Muscle of back (tissue), 11 donors: Measurements from ENCODE around the gene PPP2R2B. TPM values are rescaled to one million over a fixed set of nuclear protein-coding genes. Genes with fewer than 3 reads are reported as not detected.
A peak's percentile ranks its signal among the peaks of the same experiment; 100 is the strongest.

ENCODE experiments used
- DNase-seq, 3 donors: peaks; one replicate each; pipeline versions ENCODE4 v3.0.0 to v3.0.0-alpha.2; 2013
- polyA plus RNA-seq, 10 donors: library from polyadenylated mRNA; unstranded; fragments of 120-200 nt; gene quantifications; one replicate each; pipeline ENCODE4 v1.2.1, GENCODE V29; 2013; ENCODE audit not compliant: insufficient read length in 10 of 10

PPP2R2B gene
- polyA plus RNA-seq, 10 donors: 0.83 to 6.8 (median 3.2) TPM

DNA sequence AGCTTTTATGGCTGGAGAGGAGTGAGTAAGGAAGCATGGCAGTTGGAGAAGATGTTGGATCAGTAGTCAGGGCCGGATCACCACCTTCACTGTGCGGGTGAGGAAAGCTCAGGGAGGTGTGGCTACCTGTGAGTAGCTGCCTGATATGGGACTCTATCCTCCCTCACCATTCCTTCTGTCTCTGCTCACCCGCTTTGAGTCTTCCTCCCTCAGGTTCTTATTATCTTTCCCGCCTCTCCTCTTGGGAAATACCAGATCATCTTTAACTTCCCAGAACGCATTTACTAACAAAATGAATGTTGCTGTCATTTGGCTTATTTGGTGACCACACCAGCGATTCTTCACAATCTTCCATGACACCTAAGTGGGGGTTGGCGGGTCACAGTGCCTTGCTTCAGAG, 221.9 kb downstream of the PPP2R2B start:
- DNase-seq: no peak

DNA sequence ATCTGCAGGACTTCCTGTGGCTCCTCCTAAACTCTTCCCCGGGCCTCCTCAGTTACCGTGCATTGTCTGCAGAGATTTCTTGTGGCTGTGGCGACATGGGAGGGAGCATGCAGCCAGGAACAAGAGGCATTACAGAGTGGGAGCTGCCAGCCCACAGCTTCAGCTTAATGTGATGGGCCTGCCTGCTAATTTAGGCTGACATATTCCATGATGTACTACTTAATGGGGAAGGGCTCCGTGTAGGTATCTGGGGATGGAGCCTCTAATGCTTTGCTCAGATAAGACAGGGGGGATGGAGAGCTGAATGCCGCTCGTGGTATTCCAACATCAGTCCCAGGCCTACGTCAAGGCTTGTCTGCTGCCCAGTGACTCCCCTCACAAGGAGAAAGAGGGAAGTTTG, 225.0 kb downstream of the PPP2R2B start:
- DNase-seq: no peak

DNA sequence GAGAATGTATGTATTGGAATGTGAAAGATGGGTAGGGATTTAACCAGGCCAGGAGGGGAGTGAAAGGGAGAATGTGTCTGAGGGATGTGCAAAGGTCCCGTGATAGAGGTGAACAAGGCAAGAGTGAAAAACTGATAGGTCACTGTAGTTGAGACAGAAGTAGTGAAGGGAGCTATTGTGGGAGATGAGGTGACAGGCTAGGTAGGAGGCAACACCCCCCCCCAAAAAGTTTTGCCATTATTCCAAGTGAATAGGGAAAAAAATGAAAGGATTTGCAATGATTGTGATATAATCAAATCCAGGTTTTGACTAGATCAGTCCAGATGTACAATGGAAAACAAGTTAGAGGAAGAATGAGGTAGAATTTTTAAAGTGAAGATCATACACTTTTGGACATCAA, 226.0 kb downstream of the PPP2R2B start:
- DNase-seq: no peak

DNA sequence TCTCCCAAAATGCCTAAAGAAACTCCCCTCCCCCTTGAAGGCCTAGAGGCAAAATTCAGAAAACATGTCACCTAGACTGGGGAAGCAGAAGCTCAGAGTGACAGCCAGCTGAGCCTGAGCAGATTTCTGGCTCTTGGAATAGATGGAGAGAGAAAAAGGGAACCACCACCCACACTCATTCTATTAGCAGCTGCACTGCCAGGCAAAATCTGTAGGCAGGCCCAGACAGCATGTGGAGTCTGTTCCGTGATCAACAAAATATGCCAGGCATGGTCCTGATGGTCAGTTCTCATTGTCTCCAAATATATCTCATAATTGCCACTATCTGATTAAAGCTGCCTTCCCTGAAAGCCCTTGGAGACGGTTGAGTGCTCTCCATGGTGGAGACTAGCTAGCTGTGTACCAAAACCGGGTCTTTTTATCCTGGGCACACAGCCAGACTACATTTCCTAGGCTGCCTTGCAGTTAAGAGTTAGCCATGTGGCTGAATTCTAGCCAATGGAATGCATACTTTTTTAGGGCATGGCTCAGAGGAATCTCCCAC, 230.8 kb downstream of the PPP2R2B start:
- DNase-seq: no peak

DNA sequence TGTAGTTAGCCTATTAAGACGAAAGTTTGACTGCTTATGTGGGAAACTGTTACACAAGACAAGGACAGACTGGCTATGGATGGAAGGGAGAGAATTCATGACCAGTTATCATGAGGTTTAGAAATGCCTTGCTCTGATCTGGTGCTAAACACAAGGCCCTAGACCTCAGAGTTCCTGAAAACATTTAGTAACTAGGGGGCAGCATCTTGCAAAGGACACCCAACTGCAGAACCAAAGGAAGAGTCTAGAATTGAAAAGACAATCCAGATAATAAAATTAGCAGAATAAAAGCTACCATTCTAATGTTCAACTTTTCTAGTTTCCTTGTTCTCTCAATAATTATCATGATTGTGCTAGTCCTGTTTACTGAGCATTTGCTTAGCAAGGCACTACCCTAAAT, 232.1 kb downstream of the PPP2R2B start:
- DNase-seq: no peak

DNA sequence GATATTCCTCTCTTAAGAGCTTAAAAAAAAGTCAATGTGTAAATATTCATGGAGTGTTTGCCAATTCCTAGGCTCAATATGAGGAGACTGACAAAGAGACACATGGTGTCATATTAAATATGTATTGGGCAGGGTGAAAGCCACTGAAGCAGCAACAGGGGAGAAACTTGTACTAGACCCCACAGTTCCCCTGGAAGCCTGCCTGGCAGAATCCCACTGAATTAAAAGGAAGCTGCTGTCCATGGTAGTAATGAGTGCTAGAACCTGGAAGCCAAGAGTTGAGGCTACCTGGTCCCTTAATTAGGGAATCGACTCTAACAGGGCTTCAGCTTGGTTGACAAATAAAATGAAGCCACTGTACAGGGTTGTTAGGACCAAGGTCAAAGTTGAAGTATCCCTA, 233.2 kb downstream of the PPP2R2B start:
- no peak for DNase-seq

DNA sequence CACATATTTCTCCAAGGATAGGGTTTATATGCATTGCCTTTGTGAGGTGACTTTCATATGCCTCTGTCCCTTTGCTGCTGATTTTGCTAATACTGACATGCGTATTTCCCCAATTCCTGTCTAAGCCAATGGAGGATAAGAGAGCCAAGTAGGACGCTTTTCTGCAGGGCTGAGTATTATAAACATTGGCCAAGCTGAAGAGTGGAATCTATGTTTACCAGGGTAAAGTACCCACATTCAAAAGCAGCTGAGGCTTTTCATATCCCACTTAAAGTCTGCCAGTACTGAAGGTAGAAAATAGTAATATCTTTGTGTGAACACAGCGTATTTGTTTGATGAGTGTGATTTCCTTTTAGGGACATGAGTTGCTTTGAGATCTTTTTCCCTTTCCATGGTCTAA, 233.7 kb downstream of the PPP2R2B start:
- no peak for DNase-seq

DNA sequence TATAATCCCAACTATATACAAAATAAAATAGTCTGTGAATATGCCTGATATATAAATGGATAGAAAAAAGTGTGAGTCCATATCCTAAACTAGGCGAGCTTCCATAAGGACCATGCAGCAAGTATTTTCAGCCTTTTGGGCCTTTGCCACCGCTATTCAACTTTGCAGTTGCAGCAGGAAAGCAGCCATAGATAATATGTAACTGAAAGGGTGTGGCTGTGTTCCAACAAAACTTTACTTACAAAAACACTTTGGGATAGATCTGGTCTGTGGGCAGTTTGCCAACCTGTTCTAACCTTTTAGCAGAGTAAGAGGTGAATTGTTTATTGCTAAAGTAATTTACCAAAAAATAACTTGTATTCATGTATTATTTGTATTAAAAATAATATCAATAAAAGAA, 234.8 kb downstream of the PPP2R2B start:
- peak in 1 of 3 donors; percentile 26 for DNase-seq

DNA sequence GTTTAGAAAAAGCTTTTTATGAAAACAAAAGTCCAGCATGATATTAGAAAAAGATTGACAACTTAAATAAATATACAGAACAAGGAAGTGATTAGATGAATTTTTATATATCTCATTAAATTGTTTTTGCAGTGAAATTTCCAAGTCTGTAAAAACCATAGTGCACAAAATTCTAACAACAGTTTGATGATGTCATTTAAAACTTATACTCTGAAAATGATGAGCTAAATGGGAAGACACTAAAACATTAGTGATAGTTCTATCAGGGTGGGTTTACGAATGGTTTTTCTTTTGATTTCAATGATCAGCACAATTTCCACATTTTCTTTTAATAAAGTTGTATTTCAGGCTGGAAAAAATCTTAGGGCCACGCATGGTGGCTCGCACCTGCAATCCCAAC, 236.1 kb downstream of the PPP2R2B start:
- no peak for DNase-seq

DNA sequence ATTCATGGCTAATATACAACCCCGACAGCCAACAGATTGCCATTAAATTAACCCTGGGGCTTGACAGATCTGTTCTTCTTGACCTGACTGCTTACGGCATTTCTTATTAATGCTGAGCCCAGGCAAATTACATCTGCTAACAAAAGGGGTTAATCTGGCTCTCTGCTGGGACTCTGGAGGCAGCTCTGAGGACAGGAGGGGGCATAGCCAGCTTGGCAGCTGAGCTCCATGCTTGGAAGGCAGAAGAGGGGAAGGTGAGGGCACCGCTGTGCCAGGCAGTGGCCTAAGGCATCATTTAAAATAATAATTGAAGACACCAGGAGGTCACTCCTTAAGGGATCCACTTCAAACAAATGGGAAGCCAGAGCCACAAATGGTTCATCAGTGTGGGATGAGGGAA, 236.6 kb downstream of the PPP2R2B start:
- DNase-seq: no peak

DNA sequence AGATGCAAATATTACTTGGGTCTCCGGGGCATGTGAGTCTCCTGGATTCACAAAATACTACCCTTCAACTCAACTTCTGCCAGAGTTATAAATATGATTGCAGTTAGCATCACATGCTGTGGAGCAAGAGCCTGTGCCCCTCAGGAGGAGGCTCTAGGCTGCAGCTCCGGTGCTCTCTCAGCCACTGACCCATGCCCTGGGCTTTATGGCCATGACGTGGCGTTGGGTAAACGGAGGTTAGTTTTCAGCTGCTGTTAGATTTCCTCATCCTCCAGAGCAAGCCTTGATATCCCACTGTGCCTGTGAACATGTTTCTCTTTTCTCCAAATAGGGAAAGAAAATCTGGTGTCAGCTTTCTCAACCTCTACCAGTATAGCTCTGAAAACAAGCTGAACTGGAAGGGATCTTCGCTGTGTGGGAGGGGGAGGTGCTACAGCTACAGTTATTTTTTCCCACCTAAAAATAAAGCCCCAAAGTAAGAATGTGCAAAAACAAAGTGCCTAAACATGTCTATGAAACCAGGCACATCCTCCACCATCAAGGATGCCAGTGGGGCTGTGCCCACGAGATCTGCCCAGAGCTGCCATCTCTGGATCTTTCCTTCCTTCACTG, 238.2 kb downstream of the PPP2R2B start:
- DNase-seq: no peak

DNA sequence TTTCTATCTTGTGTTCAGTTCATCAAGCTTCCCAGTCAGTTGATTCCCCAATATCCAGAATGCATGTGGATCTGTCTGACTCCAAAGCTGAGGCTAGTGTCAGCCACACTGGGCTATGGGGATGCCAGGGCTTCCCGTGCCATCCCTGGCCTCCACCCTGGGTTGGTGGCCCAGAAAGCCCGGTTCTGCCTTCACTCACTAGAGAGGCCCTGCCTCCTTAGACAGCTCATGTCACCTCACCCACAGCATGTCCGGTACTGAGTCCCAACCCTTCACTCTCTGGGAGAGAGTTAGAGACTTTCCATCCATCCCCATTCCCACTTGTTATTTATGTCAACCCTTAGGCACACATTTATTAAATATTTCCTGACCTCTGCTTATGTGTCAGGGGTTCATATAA, 243.1 kb downstream of the PPP2R2B start:
- no peak for DNase-seq

DNA sequence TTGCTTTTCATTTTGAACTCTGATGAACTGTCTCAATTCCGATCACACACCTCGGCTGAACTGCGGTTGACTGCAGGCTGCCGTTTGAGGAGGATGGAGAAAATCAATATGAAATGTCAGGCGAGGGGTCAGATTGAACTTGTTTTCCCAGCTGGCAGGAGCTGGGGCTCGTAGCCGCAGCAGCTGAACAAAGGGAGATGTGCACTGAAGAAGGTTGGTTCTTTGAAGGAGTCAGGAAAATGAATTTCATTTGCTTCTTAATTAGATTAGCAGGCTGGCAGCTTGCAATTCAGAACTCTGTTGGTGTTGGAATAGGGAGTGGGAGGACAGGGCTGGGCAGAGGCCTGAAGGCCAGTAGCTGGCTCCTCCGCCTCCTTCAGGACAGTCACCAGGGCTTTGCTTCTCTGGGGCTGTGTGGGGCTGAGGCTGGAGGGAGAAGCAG, 245.2 kb downstream of the PPP2R2B start:
- DNase-seq: no peak

DNA sequence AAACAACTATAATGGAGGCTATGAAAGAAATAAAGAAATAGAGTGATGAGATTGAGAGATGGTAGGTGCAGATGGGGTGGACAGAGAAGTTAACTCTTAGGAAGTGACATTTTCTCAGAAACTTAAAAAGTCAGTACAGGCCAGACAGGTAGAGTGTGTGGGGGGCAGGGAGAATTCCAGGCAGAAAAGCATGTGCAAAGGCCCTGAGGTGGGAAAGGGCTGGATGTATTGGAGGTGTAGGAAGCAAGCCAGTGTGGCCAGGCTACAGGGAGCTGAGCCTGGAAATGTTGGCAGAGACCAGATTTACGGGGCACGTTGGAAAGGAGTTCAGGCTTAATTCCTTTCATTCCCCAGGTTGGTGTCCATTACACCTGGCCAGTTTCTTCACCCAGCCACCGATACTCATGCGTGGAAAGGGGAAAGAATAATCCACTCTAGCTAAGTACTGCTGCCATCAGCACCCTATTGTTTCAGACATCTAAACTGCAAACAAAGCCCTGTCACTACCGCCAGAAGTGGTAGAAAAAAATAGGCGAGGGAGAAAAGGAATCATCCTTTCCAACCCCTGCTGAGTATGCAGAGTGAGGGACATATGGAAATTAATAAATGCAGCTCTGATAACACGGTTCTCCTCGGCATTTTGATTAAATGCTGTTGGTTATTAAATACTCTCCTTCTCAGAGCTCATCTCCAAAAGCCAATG, 245.8 kb downstream of the PPP2R2B start:
- no peak for DNase-seq

DNA sequence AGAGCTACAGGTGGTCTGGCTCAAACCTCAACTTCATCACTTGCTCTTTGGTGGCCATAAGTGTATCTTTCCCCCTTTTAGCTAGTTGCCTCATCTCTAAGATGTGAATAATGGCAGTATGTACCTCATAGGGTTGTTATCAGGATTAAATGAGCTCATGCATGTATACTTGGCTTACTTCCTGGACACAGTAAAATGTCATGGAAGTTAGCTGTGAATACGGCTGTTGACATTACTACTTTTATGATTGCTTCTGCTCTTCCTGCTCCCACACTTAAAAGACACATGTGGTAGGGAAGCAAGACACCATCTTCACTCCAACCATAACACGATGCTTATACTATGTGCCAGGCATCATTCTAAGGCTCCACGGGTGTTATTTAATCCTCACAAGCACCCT, 248.1 kb downstream of the PPP2R2B start:
- DNase-seq: no peak

DNA sequence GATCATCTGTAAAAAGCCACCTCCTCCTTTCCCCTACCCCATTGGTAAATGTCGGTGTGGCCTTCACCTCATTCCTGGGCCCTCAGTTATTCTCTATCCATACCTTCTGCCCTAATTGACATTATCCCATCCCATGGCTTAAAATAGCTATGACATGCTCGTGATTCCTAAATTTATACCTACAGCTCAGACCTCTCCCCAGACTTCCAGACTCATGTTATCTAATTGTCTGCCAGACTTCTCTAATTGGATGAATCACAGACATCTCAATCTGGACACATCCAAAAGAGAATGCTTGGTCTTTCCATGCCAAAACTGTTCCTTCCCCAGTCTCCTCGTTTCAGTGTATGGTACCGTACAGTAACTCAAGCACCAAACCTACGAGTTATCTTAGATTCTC, 249.6 kb downstream of the PPP2R2B start:
- DNase-seq: no peak

DNA sequence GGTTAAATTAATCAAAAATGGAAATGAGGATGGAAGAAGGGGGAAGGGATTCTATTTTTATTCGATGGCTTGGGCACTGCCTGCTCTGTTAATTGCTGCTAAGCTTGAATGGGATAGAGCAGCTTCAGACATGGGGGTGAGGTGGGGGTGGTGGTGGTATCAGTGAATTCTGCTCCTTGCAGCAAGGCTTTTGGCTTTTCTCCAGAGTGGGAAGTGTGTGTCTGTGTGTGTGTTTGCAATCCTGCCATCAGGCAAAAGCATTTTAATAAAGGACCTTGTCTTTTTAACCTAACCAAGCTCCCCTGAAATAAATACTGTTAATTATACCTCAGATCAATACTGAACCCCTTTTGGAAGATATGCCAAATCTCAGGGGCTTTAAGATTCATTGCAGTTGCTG, 251.6 kb downstream of the PPP2R2B start:
- DNase-seq: no peak

DNA sequence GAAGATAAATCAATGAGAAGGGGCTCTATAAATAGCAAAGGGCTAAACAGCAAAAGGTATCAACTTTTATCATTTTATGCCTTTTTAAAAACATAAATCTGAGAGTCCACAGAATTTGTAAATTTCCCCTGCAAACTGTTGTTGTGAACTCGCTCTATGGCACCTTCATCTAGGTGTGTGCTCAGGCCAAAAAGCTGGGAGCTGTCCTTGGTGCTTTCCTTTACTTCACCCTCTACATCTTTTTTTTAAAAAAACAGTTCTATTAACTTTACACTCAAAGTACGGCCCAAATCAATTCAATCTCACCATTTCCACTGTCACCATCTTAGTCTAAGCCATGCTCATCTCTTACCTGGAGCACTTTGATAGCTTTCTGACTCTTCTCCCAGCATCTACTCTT, 254.4 kb downstream of the PPP2R2B start:
- DNase-seq: no peak

DNA sequence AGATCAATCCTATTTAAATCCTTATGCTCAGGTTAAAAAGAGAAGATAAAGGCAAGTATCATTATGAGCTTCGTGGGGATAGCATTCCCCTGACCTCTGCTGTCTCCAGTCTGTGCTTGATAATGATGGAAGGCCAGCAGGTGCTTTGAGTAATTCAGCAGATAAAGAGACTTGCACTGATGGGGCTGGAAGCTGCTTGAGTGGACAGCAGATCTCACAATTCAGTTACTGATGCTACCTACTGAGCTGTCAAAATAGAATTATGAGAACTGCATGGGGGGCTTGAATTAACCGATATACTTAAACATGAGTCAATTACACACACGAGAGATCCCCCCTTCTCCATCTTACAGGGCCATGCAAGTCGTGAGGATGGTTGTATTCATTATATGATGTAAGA, 254.9 kb downstream of the PPP2R2B start:
- no peak for DNase-seq

DNA sequence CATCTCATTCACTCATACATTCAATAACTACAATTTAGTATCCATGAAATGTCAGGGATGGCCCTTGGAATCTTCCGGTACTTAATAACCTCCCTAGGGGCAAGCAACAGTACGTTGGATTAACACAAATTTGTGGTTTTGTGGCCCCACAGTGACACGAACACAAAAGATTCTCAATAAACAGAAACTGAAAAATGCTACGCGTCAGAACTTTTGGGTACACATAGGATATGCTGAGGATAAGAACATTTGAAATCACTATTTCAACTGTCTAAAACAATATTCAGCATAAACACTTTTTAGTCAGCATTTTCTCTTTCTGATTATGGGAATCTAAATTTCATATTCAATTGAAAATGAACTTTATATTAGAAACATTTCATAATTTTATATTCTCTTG, 255.5 kb downstream of the PPP2R2B start:
- no peak for DNase-seq

DNA sequence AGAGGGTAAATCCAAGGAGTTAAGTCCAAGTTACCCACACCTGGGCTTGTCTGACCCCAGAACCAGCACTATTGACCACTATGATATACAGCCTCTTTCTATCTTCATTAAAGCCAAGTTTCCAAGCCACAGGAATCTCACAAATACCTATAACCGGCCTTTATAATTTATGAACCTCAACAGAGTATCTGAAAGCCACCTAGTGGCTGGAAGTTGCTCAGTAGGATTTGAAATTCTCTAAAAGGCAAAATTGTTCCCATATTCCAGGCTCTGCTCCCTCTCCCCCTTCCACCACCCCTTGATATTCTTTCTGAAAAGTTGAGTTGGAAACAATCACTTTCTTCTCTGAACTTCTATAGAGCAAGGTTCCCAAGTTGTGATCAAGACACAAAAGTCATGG, 256.2 kb downstream of the PPP2R2B start:
- DNase-seq: no peak

DNA sequence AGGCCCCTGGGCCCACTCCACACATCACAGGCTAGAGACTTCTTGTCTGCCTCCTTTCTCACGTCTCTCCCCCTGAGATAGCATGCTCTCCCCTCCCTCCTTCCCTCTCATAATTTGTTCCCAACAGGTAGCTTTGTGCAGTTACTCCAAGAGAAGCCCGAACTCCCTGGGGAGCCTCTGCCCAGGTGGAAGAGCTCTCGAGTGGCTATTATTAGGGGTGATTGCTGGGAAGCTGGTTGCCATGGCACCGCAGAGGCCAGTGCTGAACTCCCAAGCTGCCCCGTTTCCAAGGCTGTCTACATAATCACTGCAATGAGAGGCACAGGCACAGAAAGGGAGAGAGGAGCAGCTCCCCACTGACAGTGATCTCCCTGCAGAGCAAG, 257.9 kb downstream of the PPP2R2B start:
- DNase-seq: no peak

DNA sequence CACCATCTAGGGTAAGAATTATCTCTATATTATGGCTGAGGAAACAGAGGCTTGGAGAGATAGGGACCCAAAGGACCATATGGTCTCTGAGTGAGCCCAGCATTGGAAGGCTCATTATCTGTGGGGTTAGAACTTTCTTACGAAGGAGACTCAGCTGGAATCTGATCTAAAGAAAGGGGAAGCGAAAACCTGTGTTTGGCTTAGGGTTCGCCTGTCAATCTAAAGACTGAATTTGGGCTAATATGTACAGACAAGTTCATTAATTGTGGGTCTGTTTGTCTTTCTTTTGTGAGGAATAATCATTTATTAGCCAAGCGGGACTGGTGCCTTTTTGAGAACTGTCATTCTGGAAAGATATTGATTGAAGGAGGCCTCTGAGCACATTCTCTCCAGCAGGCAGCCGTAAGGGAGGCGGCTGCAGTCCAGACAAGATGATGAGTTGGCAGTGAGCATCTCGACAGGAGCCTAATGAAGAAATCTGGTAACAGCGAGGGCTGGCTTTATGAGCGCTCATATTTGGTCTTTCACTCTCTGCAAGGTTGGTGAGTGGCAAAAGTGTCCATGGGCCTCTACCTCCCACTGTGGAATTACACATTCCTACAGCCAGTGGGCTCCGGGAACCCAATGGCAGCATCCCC, 258.4 kb downstream of the PPP2R2B start:
- no peak for DNase-seq
